HUDEP-2 (cell line): ENCODE measurements around the gene SLC30A3.

Source experiments
- DNase-seq, 76 experiments: peaks; one replicate each; lab custom pipeline; 2025; ENCODE audit not compliant: unreplicated experiment in 76 of 76; lab: John Stamatoyannopoulos, UW

SLC30A3 gene

GRCh38 chr2:27209621-27210401 lies 53.0 kb downstream of the SLC30A3 start:
- peak in 9 of 76 experiments; percentile 7 to 43 (median 27) for DNase-seq

- no peak for DNase-seq
These were observed 54.3 kb downstream of the SLC30A3 start for GRCh38 chr2:27208486-27209050.

- DNase-seq, result no peak
These were observed 56.5 kb downstream of the SLC30A3 start for GRCh38 chr2:27206346-27206745.

GRCh38 chr2:27205206-27205605 lies 57.6 kb downstream of the SLC30A3 start:
- DNase-seq, result no peak

GRCh38 chr2:27204566-27204965 lies 58.3 kb downstream of the SLC30A3 start:
- DNase-seq, result no peak

GRCh38 chr2:27203741-27204140 lies 59.1 kb downstream of the SLC30A3 start:
- no peak for DNase-seq
